ENCODE results near the gene SLX4IP.

Gene SLX4IP

GRCh38 chr20:10498200-10498599 is 63.1 kb downstream of the SLX4IP start:
- TF ChIP-seq FOXM1 (IDR thresholded peaks at IDR 0.05; ENCODE audit: borderline replicate concordance, low read depth), result no peak
- TF ChIP-seq USF1 (IDR thresholded peaks at IDR 0.05), result no peak
- TF ChIP-seq ZBTB7A (IDR thresholded peaks at IDR 0.05; ENCODE audit: low read depth), result no peak
- no peak for TF ChIP-seq CEBPB (IDR thresholded peaks at IDR 0.05)

GRCh38 chr20:10501402-10501801 is 66.3 kb downstream of the SLX4IP start:
- TF ChIP-seq EGR1 (IDR thresholded peaks at IDR 0.05) (no peak), NFIC (IDR thresholded peaks at IDR 0.05) (no peak), TAF1 (IDR thresholded peaks at IDR 0.05; ENCODE audit: low read depth) (no peak), ZBTB7A (IDR thresholded peaks at IDR 0.05; ENCODE audit: low read depth) (no peak), EP300 (IDR thresholded peaks at IDR 0.05; ENCODE audit: borderline replicate concordance) (no peak), TEAD4 (IDR thresholded peaks at IDR 0.05) (no peak), RAD21 (IDR thresholded peaks at IDR 0.05; ENCODE audit: low read depth) (no peak), YY1 (IDR thresholded peaks at IDR 0.05; ENCODE audit: low read depth) (no peak), USF1 (IDR thresholded peaks at IDR 0.05) (no peak), CEBPB (IDR thresholded peaks at IDR 0.05) (no peak), TCF12 (IDR thresholded peaks at IDR 0.05; ENCODE audit: low read depth) (no peak), MAX (IDR thresholded peaks at IDR 0.05) (no peak), CREB1 (IDR thresholded peaks at IDR 0.05; ENCODE audit: low read depth) (no peak), REST (IDR thresholded peaks at IDR 0.05; ENCODE audit: low read depth) (no peak), FOXM1 (IDR thresholded peaks at IDR 0.05; ENCODE audit: borderline replicate concordance, low read depth) (no peak)

- no peak for TF ChIP-seq NFIC (IDR thresholded peaks at IDR 0.05)
Measured at GRCh38 chr20:10502098-10502526, 67.0 kb downstream of the SLX4IP start.

- TF ChIP-seq EP300 (IDR thresholded peaks at IDR 0.05; ENCODE audit: borderline replicate concordance) (no peak), RAD21 (IDR thresholded peaks at IDR 0.05; ENCODE audit: low read depth) (no peak), TAF1 (IDR thresholded peaks at IDR 0.05; ENCODE audit: low read depth) (no peak), YY1 (IDR thresholded peaks at IDR 0.05; ENCODE audit: low read depth) (no peak), USF1 (IDR thresholded peaks at IDR 0.05) (no peak), REST (IDR thresholded peaks at IDR 0.05; ENCODE audit: low read depth) (no peak), ZBTB7A (IDR thresholded peaks at IDR 0.05; ENCODE audit: low read depth) (no peak), NFIC (IDR thresholded peaks at IDR 0.05) (no peak)
Measured at GRCh38 chr20:10504608-10504993, 69.5 kb downstream of the SLX4IP start.

GRCh38 chr20:10504994-10505730 is 70.1 kb downstream of the SLX4IP start:
- TF ChIP-seq TEAD4 (IDR thresholded peaks at IDR 0.05) (no peak), CREB1 (IDR thresholded peaks at IDR 0.05; ENCODE audit: low read depth) (no peak), NFIC (IDR thresholded peaks at IDR 0.05) (no peak), ZBTB7A (IDR thresholded peaks at IDR 0.05; ENCODE audit: low read depth) (no peak), USF1 (IDR thresholded peaks at IDR 0.05) (no peak), FOXM1 (IDR thresholded peaks at IDR 0.05; ENCODE audit: borderline replicate concordance, low read depth) (no peak), YY1 (IDR thresholded peaks at IDR 0.05; ENCODE audit: low read depth) (no peak), EGR1 (IDR thresholded peaks at IDR 0.05) (no peak), EP300 (IDR thresholded peaks at IDR 0.05; ENCODE audit: borderline replicate concordance) (no peak), CEBPB (IDR thresholded peaks at IDR 0.05) (no peak), RAD21 (IDR thresholded peaks at IDR 0.05; ENCODE audit: low read depth) (no peak), TCF12 (IDR thresholded peaks at IDR 0.05; ENCODE audit: low read depth) (no peak), MAX (IDR thresholded peaks at IDR 0.05) (no peak)
